Progenitor cell of endocrine pancreas (in vitro differentiated cells): ENCODE data around the gene PPFIA3. TPM values are rescaled to one million over a fixed set of nuclear protein-coding genes. Genes with fewer than 3 reads are reported as not detected.

Experiments
- DNase-seq: peaks from one replicate; pipeline ENCODE4 v3.0.0; 2021; ENCODE audit warnings: low spot score; ENCODE audit not compliant: unreplicated experiment
- H3K27ac Mint-ChIP-seq: 2 replicates; pipeline ENCODE4 v1.8.0; 2021; ENCODE audit warnings: mild to moderate bottlenecking, moderate library complexity, mixed read lengths
- H3K27me3 Mint-ChIP-seq: 2 replicates; pipeline ENCODE4 v1.8.0; 2021; ENCODE audit warnings: mixed read lengths
- H3K36me3 Mint-ChIP-seq: 2 replicates; pipeline ENCODE4 v1.8.0; 2022; ENCODE audit warnings: mixed read lengths; ENCODE audit not compliant: insufficient read depth
- H3K4me1 Mint-ChIP-seq: 2 replicates; pipeline ENCODE4 v1.8.0; 2021; ENCODE audit warnings: low read depth, mixed read lengths
- H3K4me3 Mint-ChIP-seq: 2 replicates; pipeline ENCODE4 v1.8.0; 2021; ENCODE audit warnings: low read depth, mild to moderate bottlenecking, moderate library complexity, mixed read lengths
- H3K9me3 Mint-ChIP-seq: 2 replicates; pipeline ENCODE4 v1.8.0; 2021; ENCODE audit warnings: low read depth, mixed read lengths
- total RNA-seq: library from RNA; stranded (reverse); gene quantifications from 2 replicates; pipeline ENCODE4 v1.2.1, GENCODE V29; 2021
- TF ChIP-seq, protein P1 (sequence below): fragments of 200-600 bp; sonication (generic); IDR thresholded peaks from one replicate; pipeline ENCODE4 v1.5.0; 2021; ENCODE audit warnings: antibody characterized with exemption, mild to moderate bottlenecking; ENCODE audit not compliant: unreplicated experiment

The PPFIA3 gene
- total RNA-seq, 1 donor from 2014 or later = 6.7 TPM

DNA sequence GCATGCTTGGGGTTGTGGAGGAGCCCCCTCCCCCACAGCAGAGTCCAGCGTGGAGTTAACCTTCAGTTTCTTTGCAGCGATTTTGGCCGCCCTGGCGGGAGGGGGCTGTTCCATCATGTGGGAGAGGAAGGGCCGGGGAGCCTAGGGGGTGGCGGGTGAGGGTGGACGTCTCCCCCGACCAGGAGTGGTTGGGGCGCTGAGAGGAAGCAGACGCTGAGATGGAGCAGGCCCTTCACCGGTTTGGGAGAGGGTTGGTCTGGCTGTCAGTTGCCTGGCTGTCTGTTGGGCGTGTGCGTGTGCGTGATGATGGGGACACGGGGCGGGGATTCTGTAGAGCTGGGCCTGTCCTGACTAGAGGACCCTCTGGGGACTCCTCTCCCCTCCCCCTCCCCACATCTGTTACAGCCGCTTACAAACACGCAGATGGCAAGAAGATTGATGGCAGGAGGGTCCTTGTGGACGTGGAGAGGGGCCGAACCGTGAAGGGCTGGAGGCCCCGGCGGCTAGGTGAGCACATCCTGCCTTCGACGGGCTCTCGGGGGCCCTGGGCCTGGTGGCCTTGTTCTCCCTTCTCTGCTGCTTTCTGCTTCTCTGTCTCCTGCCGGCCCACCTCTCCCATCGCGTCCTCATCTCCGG, 15.0 kb upstream of the PPFIA3 start:
- H3K27me3 Mint-ChIP-seq = no peaks in the 10 kb centered on the region
- H3K4me3 Mint-ChIP-seq = no peak overlapping the region
- TF ChIP-seq, protein P1, sequence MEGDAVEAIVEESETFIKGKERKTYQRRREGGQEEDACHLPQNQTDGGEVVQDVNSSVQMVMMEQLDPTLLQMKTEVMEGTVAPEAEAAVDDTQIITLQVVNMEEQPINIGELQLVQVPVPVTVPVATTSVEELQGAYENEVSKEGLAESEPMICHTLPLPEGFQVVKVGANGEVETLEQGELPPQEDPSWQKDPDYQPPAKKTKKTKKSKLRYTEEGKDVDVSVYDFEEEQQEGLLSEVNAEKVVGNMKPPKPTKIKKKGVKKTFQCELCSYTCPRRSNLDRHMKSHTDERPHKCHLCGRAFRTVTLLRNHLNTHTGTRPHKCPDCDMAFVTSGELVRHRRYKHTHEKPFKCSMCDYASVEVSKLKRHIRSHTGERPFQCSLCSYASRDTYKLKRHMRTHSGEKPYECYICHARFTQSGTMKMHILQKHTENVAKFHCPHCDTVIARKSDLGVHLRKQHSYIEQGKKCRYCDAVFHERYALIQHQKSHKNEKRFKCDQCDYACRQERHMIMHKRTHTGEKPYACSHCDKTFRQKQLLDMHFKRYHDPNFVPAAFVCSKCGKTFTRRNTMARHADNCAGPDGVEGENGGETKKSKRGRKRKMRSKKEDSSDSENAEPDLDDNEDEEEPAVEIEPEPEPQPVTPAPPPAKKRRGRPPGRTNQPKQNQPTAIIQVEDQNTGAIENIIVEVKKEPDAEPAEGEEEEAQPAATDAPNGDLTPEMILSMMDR = no peak
- no peaks in the 10 kb centered on the region for H3K9me3 Mint-ChIP-seq
- peak overlapping the region; percentile 76 for H3K27ac Mint-ChIP-seq
- no peak for DNase-seq
- no peaks in the 10 kb centered on the region for H3K4me1 Mint-ChIP-seq
- H3K36me3 Mint-ChIP-seq = peaks cover 31% of the 10 kb centered on the region

GRCh38 chr19:49106648-49107135, 12.7 kb upstream of the PPFIA3 start:
- TF ChIP-seq, protein P1 = peak; percentile 85
- H3K4me3 Mint-ChIP-seq = no peak overlapping the region
- peaks cover 22% of the 10 kb centered on the region for H3K36me3 Mint-ChIP-seq
- H3K4me1 Mint-ChIP-seq = no peaks in the 10 kb centered on the region
- H3K9me3 Mint-ChIP-seq = no peaks in the 10 kb centered on the region
- peak overlapping the region; percentile 83 for H3K27ac Mint-ChIP-seq
- peak; percentile 48 for DNase-seq
- no peaks in the 10 kb centered on the region for H3K27me3 Mint-ChIP-seq

GRCh38 chr19:49107625-49108459, 11.5 kb upstream of the PPFIA3 start:
- Mint-ChIP-seq H3K27me3 (no peaks in the 10 kb centered on the region), H3K9me3 (no peaks in the 10 kb centered on the region), H3K36me3 (peaks cover 22% of the 10 kb centered on the region), H3K4me3 (no peak overlapping the region), H3K27ac (no peak overlapping the region), H3K4me1 (no peaks in the 10 kb centered on the region)
- DNase-seq = no peak
- TF ChIP-seq, protein P1 = no peak

GRCh38 chr19:49109051-49109450, 10.3 kb upstream of the PPFIA3 start:
- Mint-ChIP-seq H3K4me1 (peaks cover 4% of the 10 kb centered on the region), H3K27ac (peak overlapping the region; percentile 81), H3K9me3 (no peaks in the 10 kb centered on the region), H3K4me3 (no peak overlapping the region), H3K27me3 (no peaks in the 10 kb centered on the region), H3K36me3 (peaks cover 22% of the 10 kb centered on the region)
- TF ChIP-seq, protein P1 = no peak
- no peak for DNase-seq

- H3K9me3 Mint-ChIP-seq = no peaks in the 10 kb centered on the region
- TF ChIP-seq, protein P1 = no peak
Observed at GRCh38 chr19:49109569-49110233, 9.6 kb upstream of the PPFIA3 start.

More at GRCh38 chr19:49109569-49110233, 9.6 kb upstream of the PPFIA3 start:
- Mint-ChIP-seq H3K27me3 (no peaks in the 10 kb centered on the region), H3K4me3 (no peak overlapping the region), H3K27ac (no peak overlapping the region), H3K4me1 (peaks cover 4% of the 10 kb centered on the region), H3K36me3 (peaks cover 22% of the 10 kb centered on the region)
- DNase-seq = no peak
